K562 (cell line): ENCODE results near the gene ZFAND3. TPM values are rescaled to one million over a fixed set of nuclear protein-coding genes. Genes with fewer than 3 reads are reported as not detected.

ENCODE experiments used
- ATAC-seq: fragments of 200-7000 bp; cut with Tn5 transposase; 3 replicates; pipeline ENCODE4 v1.9.1; 2020; ENCODE audit warnings: moderate library complexity
- BruUV-seq: library from RNA; stranded (reverse); fragments of 400-500 nt; replicated peaks from 2 replicates; lab custom pipeline; 2021; lab: Mats Ljungman, UMichigan
- CTCF ChIA-PET: fragments of 300-600 bp; formaldehyde crosslinking; extraction: SDS; loops from one replicate; lab custom pipeline; 2021; ENCODE audit warnings: low intra/inter-chr PET ratio; lab: Yijun Ruan, JAX
- POLR2A ChIA-PET: fragments of 300-600, 350-650 bp; sonication (Branson Sonifier 250); formaldehyde crosslinking; extraction: SDS; loops from one replicate; lab custom pipeline; 2021; ENCODE audit warnings: antibody characterized with exemption, inconsistent platforms; lab: Yijun Ruan, JAX
- DNase-seq, 4 experiments: peaks; one replicate each; pipeline versions ENCODE4 v3.0.0 to v3.0.0-alpha.2; 2011 to 2018; ENCODE audit warnings: low spot score in 3 of 4, mixed read lengths in 3 of 4; ENCODE audit errors: extremely low read depth in 1 of 4
- FAIRE-seq: peaks from 2 replicates; lab custom pipeline; 2011; peaks lifted over from hg19 to GRCh38; lab: Jason Lieb, UNC
- H2AFZ ChIP-seq: 2 replicates; pipeline ENCODE4 v1.6.0; 2011; ENCODE audit warnings: low read depth, low read length, control low read depth, inconsistent platforms
- H3K27ac ChIP-seq: fragments of 200-600 bp; 3 replicates; pipeline ENCODE4 v1.8.0; 2011; ENCODE audit warnings: low read depth, mild to moderate bottlenecking, control low read depth, inconsistent platforms, low read length, moderate library complexity, mixed read lengths; ENCODE audit errors: extremely low read depth
- H3K27me3 ChIP-seq, 2 experiments: fragments of 300-600 bp in 1 of 2; 2 replicates in 1 of 2; 3 replicates in 1 of 2; pipeline versions ENCODE4 v1.6.0 to v1.8.0; 2011; ENCODE audit warnings: inconsistent platforms in 2 of 2, low read length in 2 of 2, mild to moderate bottlenecking in 1 of 2, mixed read lengths in 1 of 2, moderate library complexity in 1 of 2; ENCODE audit not compliant: control insufficient read depth in 2 of 2, insufficient read depth in 2 of 2
- H3K36me3 ChIP-seq: fragments of 300-600 bp; 3 replicates; pipeline ENCODE4 v1.8.0; 2011; ENCODE audit warnings: mild to moderate bottlenecking, low read length, inconsistent platforms; ENCODE audit not compliant: control insufficient read depth, insufficient read depth
- H3K4me1 ChIP-seq, 2 experiments: fragments of 200-600 bp in 1 of 2; replicated peaks in 1 of 2; 2 replicates in 1 of 2; 3 replicates in 1 of 2; pipeline versions ENCODE4 v1.5.1 to v1.8.0; 2011; ENCODE audit warnings: inconsistent platforms in 2 of 2, low read length in 2 of 2, mild to moderate bottlenecking in 1 of 2, mixed read lengths in 1 of 2, moderate library complexity in 1 of 2; ENCODE audit not compliant: control insufficient read depth in 2 of 2, insufficient read depth in 2 of 2
- H3K4me2 ChIP-seq: 2 replicates; pipeline ENCODE4 v1.6.1; 2011; ENCODE audit warnings: low read length, control low read depth, inconsistent platforms, mixed read lengths; ENCODE audit not compliant: insufficient read depth
- H3K4me3 ChIP-seq: fragments of 200-600 bp; sonication (generic), shearing (Covaris generic); 2 replicates; pipeline ENCODE4 v1.5.1; 2016; ENCODE audit warnings: control low read depth, inconsistent platforms
- H3K79me2 ChIP-seq: fragments of 200-600 bp; 3 replicates; pipeline ENCODE4 v1.8.0; 2011; ENCODE audit warnings: low read length, inconsistent platforms; ENCODE audit not compliant: control insufficient read depth, insufficient read depth
- H3K9ac ChIP-seq, 2 experiments: 2 replicates each; pipeline versions ENCODE4 v1.6.0 to v1.6.1; 2011; ENCODE audit warnings: low read depth in 2 of 2, low read length in 2 of 2, control low read depth in 1 of 2, inconsistent platforms in 1 of 2, mild to moderate bottlenecking in 1 of 2, mixed read lengths in 1 of 2; ENCODE audit not compliant: insufficient read depth in 1 of 2
- H3K9me1 ChIP-seq: one replicate; pipeline ENCODE4 v1.6.0; 2011; ENCODE audit warnings: inconsistent platforms, mild to moderate bottlenecking, low read length, moderate library complexity; ENCODE audit not compliant: control insufficient read depth, insufficient read depth
- H3K9me3 ChIP-seq: replicated peaks from 2 replicates; pipeline ENCODE4 v1.5.1; 2011; ENCODE audit warnings: low read depth, low read length, inconsistent platforms; ENCODE audit not compliant: control insufficient read depth, insufficient read depth
- H4K20me1 ChIP-seq: replicated peaks from 2 replicates; pipeline ENCODE4 v1.6.1; 2011; ENCODE audit warnings: low read length, inconsistent platforms, mixed read lengths; ENCODE audit not compliant: control insufficient read depth, insufficient read depth
- RAD21 ChIP-seq, 2 experiments: fragments of 250-450 bp in 1 of 2; fragments of 450-650 bp in 1 of 2; sonication (Bioruptor Pico) in 1 of 2; formaldehyde crosslinking in 1 of 2; IDR thresholded peaks in 1 of 2; conservative IDR thresholded peaks in 1 of 2; 2 replicates each; pipeline versions ENCODE4 v1.4.0 to v1.8.0; 2020 to 2022; ENCODE audit warnings: mild to moderate bottlenecking in 2 of 2, moderate library complexity in 1 of 2
- SMAD3 ChIP-seq: fragments of 450-650 bp; formaldehyde crosslinking; conservative IDR thresholded peaks from 2 replicates; pipeline ENCODE4 v1.4.0; 2020; ENCODE audit warnings: mild to moderate bottlenecking
- WGBS: fragments of 100-300 bp; shearing (Covaris generic); methylation state at CpG from one replicate; pipeline ENCODE4 v1.1.6; 2016; ENCODE audit warnings: low coverage, mixed read lengths; ENCODE audit not compliant: insufficient coverage; ENCODE audit errors: missing lambda C conversion rate; 5-methylcytosine and 5-hydroxymethylcytosine counted together
- in situ Hi-C: fragments of 300-500 bp; cut with MboI; formaldehyde crosslinking; loops from 4 replicates; pipeline ENCODE4 v1.15.0; 2018; ENCODE audit warnings: inconsistent platforms, mixed read lengths
- intact Hi-C: fragments of 100-400 bp; cut with micrococcal nuclease; formaldehyde crosslinking; loops from 2 replicates; pipeline ENCODE4 v1.14.2; 2022
- polyA plus RNA-seq, 8 experiments: library from polyadenylated mRNA; depleted of rRNA in 4 of 8; stranded (reverse) in 5 of 8; unstranded in 3 of 8; fragments of >200 nt; fragmentation: Nextera tagmentation in 2 of 8; fragmentation: Illumina TruSeq in 1 of 8; extraction: Ambion mirVana in 2 of 8; extraction: Trizol in 1 of 8; gene quantifications; 2 replicates each; pipeline versions ENCODE4 v1.2.1 to v1.2.3, GENCODE V29; 2011 to 2014; ENCODE audit warnings: inconsistent platforms in 1 of 8, missing spikeins in 1 of 8
- total RNA-seq, 7 experiments: library from RNA; depleted of rRNA in 6 of 7; stranded (reverse); fragments of >200 nt in 6 of 7; fragmentation: Illumina TruSeq in 2 of 7; extraction: Trizol in 2 of 7; gene quantifications; 2 replicates each; pipeline versions ENCODE4 v1.2.1 to v1.2.3, GENCODE V29; 2011 to 2021; ENCODE audit warnings: low replicate concordance in 1 of 7
- TF ChIP-seq, protein P1 (sequence below), 3 experiments: IDR thresholded peaks in 2 of 3; conservative IDR thresholded peaks in 1 of 3; 2 replicates each; pipeline ENCODE4 v1.5.1; 2011 to 2012; ENCODE audit warnings: low read length in 3 of 3, mild to moderate bottlenecking in 3 of 3, control low read depth in 2 of 3, improper control_type of control experiment in 1 of 3, inconsistent platforms in 1 of 3, low read depth in 1 of 3, mixed read lengths in 1 of 3, moderate library complexity in 1 of 3; ENCODE audit not compliant: insufficient read depth in 2 of 3

The ZFAND3 gene
- total and polyA plus RNA-seq, 9 of the 15 experiments (the other 6 are each of a cell fraction or from before 2014, with no cell fraction given), result 0.81 to 26.6 (median 11.8) TPM

DNA sequence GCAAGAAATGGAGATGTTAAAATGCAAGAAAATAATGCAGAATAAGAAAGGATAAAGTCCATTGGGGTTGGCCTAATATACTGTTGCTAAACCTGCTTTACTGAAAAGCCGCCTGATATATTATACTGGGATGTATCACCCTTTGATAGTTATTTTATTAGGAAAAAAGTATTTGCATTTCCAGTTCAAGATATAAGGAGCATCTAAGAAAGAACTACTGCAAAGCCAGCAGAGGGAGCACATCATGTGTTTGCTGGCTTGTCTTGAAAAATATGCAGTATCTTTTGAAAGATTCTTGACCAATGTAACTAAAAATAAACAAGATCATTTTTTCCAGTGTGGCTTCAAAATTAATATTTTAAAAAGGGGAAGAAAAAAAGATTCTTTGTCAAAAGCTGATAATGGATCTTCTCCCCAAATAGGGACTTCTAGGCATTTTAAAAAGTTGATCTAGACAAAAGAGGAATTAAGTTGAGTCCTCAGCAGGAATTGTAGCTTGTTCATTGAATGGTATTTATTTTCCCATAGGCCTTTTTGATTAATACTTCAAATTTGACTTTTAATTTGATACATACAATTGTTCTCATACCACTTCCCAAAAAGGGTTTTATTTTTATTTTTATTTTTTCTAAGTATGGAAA lies 214.9 kb downstream of the ZFAND3 start:
- Histone ChIP-seq H3K4me1 (no peaks in the 10 kb centered on the region), H3K4me3 (no peak overlapping the region), H3K9ac (no peak overlapping the region), H3K4me2 (no peak overlapping the region), H3K27ac (no peak overlapping the region), H3K27me3 (no peaks in the 10 kb centered on the region), H3K9me3 (no peaks in the 10 kb centered on the region), H2AFZ (no peak overlapping the region), H4K20me1 (no peaks in the 10 kb centered on the region), H3K36me3 (no peaks in the 10 kb centered on the region), H3K9me1 (no peaks in the 10 kb centered on the region), H3K79me2 (no peaks in the 10 kb centered on the region)
- intact Hi-C loops, result no loop called here
- in situ Hi-C loops, result no loop called here
- ATAC-seq (no peak), DNase-seq (peak in 1 of 4 experiments; percentile 18), FAIRE-seq (no peak)
- WGBS, result 50% methylated on average over 1 of the region's 1 CpG
- ChIA-PET POLR2A (no interaction called here), CTCF (no interaction called here)
- TF ChIP-seq RAD21 (CRISPR knock-in tag; conservative IDR thresholded peaks at IDR 0.05 in 1 of 2, IDR thresholded peaks at IDR 0.05 in 1 of 2), result peak in 1 of 2 experiments; percentile 30; a peak in 1 of 4 replicates
- TF ChIP-seq, protein P1, sequence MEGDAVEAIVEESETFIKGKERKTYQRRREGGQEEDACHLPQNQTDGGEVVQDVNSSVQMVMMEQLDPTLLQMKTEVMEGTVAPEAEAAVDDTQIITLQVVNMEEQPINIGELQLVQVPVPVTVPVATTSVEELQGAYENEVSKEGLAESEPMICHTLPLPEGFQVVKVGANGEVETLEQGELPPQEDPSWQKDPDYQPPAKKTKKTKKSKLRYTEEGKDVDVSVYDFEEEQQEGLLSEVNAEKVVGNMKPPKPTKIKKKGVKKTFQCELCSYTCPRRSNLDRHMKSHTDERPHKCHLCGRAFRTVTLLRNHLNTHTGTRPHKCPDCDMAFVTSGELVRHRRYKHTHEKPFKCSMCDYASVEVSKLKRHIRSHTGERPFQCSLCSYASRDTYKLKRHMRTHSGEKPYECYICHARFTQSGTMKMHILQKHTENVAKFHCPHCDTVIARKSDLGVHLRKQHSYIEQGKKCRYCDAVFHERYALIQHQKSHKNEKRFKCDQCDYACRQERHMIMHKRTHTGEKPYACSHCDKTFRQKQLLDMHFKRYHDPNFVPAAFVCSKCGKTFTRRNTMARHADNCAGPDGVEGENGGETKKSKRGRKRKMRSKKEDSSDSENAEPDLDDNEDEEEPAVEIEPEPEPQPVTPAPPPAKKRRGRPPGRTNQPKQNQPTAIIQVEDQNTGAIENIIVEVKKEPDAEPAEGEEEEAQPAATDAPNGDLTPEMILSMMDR (IDR thresholded peaks at IDR 0.05 in 2 of 3, conservative IDR thresholded peaks at IDR 0.05 in 1 of 3; ENCODE audit: insufficient read depth in 2 of 3, low read depth in 1 of 3, low read length in 3 of 3), result peak in 1 of 3 experiments; percentile 43; a peak in 3 of 6 replicates
- no peak for TF ChIP-seq SMAD3 (CRISPR knock-in tag)
- no TSS peak for BruUV-seq
